Hepatic stellate cell (primary cell): ENCODE data around the gene NGRN.
A peak's percentile ranks its signal among the peaks of the same experiment; 100 is the strongest.

Experiments
- DNase-seq: peaks from one replicate; pipeline ENCODE4 v3.0.0; 2011; ENCODE audit warnings: low spot score

NGRN gene

GRCh38 chr15:90265271-90266060 is at the start of gene NGRN:
Gene NGRN, plus strand, starts transcription at chr15:90265672. Its CDS starts 41 bp downstream, at chr15:90265713.
- DNase-seq, result peak; percentile 85

- DNase-seq, result no peak
These were observed 47.6 kb upstream of the NGRN start for GRCh38 chr15:90217671-90218394.

- DNase-seq, result peak; percentile 66
These were observed 45.9 kb upstream of the NGRN start for GRCh38 chr15:90219421-90220141.

GRCh38 chr15:90221246-90221900 is 44.1 kb upstream of the NGRN start:
- DNase-seq, result peak; percentile 96

GRCh38 chr15:90222547-90222946 is 42.9 kb upstream of the NGRN start:
- DNase-seq, result no peak

- peak; percentile 1 for DNase-seq
These were observed 41.9 kb upstream of the NGRN start for GRCh38 chr15:90223441-90224165.

GRCh38 chr15:90225047-90225446 is 40.4 kb upstream of the NGRN start:
- peak; percentile 1 for DNase-seq

- no peak for DNase-seq
These were observed 39.8 kb upstream of the NGRN start for GRCh38 chr15:90225504-90226234.

GRCh38 chr15:90227336-90227735 is 38.1 kb upstream of the NGRN start:
- no peak for DNase-seq

- DNase-seq, result no peak
These were observed 37.4 kb upstream of the NGRN start for GRCh38 chr15:90227816-90228772.

- DNase-seq, result no peak
These were observed 36.5 kb upstream of the NGRN start for GRCh38 chr15:90228960-90229359.

GRCh38 chr15:90230071-90230494 is 35.4 kb upstream of the NGRN start:
- no peak for DNase-seq

- DNase-seq, result no peak
These were observed 34.9 kb upstream of the NGRN start for GRCh38 chr15:90230610-90231009.

GRCh38 chr15:90231028-90232017 is 34.1 kb upstream of the NGRN start:
- DNase-seq, result no peak

- DNase-seq, result no peak
These were observed 33.3 kb upstream of the NGRN start for GRCh38 chr15:90232196-90232595.

GRCh38 chr15:90232941-90233386 is 32.5 kb upstream of the NGRN start:
- no peak for DNase-seq

GRCh38 chr15:90233387-90234095 is 31.9 kb upstream of the NGRN start, which contains the start of gene CIB1:
Gene CIB1, minus strand, starts transcription at chr15:90233941. Its CDS starts 56 bp downstream, at chr15:90233885.
- peak; percentile 98 for DNase-seq
